Chondrocyte (in vitro differentiated cells): Measurements from ENCODE around the gene HMGCS2. TPM values are rescaled to one million over a fixed set of nuclear protein-coding genes. Genes with fewer than 3 reads are reported as not detected.
A peak's percentile ranks its signal among the peaks of the same experiment; 100 is the strongest.

Source experiments
- DNase-seq: peaks from one replicate; pipeline ENCODE4 v3.0.0; 2021; ENCODE audit warnings: mixed read lengths, low spot score
- H3K27ac Mint-ChIP-seq: one replicate; pipeline ENCODE4 v1.8.0; 2021; ENCODE audit warnings: mild to moderate bottlenecking, moderate library complexity, mixed read lengths; ENCODE audit not compliant: unreplicated experiment
- H3K27me3 Mint-ChIP-seq: 2 replicates; pipeline ENCODE4 v1.8.0; 2021; ENCODE audit warnings: low read depth, mixed read lengths
- H3K36me3 Mint-ChIP-seq: 2 replicates; pipeline ENCODE4 v1.8.0; 2021; ENCODE audit warnings: low read depth, mixed read lengths
- H3K4me1 Mint-ChIP-seq: 2 replicates; pipeline ENCODE4 v1.8.0; 2021; ENCODE audit warnings: low read depth, mild to moderate bottlenecking, mixed read lengths
- H3K4me3 Mint-ChIP-seq: one replicate; pipeline ENCODE4 v1.8.0; 2021; ENCODE audit warnings: mild to moderate bottlenecking, moderate library complexity, mixed read lengths; ENCODE audit not compliant: unreplicated experiment
- H3K9me3 Mint-ChIP-seq: 2 replicates; pipeline ENCODE4 v1.8.0; 2021; ENCODE audit warnings: low read depth, mixed read lengths
- total RNA-seq: library from RNA; stranded (reverse); gene quantifications from 3 replicates; pipeline ENCODE4 v1.2.1, GENCODE V29; 2021
- TF ChIP-seq, protein P1 (sequence below): fragments of 200-600 bp; sonication (generic); IDR thresholded peaks from 2 replicates; pipeline ENCODE4 v1.5.0; 2021; ENCODE audit warnings: antibody characterized with exemption, mild to moderate bottlenecking, moderate library complexity

Gene HMGCS2
- total RNA-seq, 1 donor from 2014 or later: not detected

DNA sequence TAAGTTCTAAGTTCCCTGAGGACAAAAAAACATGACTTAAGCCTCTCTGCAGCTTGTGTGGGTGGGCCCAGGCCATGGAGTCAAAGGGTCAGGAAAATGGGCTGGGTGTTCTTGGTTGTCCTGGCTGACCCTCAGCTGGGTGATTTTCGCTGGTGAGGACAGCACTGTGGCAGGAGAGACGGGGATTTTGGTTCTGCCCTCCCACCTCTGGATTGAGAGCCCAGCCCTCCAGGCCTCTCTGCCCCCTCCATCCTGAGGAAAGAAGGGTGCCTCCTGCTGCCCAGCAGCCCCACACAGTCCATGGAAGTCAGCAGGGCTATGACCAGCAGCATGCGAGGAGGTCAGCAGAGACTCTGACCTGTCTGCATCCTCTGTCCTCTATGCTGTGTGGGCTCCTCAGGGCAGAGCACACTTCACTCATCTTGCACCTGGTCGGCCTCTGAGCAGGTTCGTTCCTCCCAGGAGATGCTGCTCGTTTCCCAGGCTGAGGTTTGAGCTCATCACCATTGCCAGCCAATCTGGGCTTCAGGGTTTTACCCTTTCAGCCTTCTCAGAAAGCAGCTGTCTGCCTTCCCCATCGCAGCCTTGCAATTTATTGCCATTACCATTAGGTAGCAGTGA is 30.5 kb downstream of the HMGCS2 start:
- no peak for DNase-seq
- H3K36me3 Mint-ChIP-seq: peaks cover 46% of the 10 kb centered on the region
- TF ChIP-seq, protein P1, sequence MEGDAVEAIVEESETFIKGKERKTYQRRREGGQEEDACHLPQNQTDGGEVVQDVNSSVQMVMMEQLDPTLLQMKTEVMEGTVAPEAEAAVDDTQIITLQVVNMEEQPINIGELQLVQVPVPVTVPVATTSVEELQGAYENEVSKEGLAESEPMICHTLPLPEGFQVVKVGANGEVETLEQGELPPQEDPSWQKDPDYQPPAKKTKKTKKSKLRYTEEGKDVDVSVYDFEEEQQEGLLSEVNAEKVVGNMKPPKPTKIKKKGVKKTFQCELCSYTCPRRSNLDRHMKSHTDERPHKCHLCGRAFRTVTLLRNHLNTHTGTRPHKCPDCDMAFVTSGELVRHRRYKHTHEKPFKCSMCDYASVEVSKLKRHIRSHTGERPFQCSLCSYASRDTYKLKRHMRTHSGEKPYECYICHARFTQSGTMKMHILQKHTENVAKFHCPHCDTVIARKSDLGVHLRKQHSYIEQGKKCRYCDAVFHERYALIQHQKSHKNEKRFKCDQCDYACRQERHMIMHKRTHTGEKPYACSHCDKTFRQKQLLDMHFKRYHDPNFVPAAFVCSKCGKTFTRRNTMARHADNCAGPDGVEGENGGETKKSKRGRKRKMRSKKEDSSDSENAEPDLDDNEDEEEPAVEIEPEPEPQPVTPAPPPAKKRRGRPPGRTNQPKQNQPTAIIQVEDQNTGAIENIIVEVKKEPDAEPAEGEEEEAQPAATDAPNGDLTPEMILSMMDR: no peak
- H3K4me1 Mint-ChIP-seq: peaks cover 16% of the 10 kb centered on the region
- H3K4me3 Mint-ChIP-seq: no peak overlapping the region
- H3K9me3 Mint-ChIP-seq: no peaks in the 10 kb centered on the region
- no peaks in the 10 kb centered on the region for H3K27me3 Mint-ChIP-seq
- peak overlapping the region; percentile 14 for H3K27ac Mint-ChIP-seq

GRCh38 chr1:119737040-119737682 is 31.5 kb downstream of the HMGCS2 start:
- Mint-ChIP-seq H3K27ac (no peak overlapping the region), H3K4me3 (no peak overlapping the region), H3K36me3 (peaks cover 43% of the 10 kb centered on the region), H3K4me1 (peaks cover 12% of the 10 kb centered on the region), H3K9me3 (no peaks in the 10 kb centered on the region), H3K27me3 (no peaks in the 10 kb centered on the region)
- TF ChIP-seq, protein P1: no peak
- DNase-seq: no peak

DNA sequence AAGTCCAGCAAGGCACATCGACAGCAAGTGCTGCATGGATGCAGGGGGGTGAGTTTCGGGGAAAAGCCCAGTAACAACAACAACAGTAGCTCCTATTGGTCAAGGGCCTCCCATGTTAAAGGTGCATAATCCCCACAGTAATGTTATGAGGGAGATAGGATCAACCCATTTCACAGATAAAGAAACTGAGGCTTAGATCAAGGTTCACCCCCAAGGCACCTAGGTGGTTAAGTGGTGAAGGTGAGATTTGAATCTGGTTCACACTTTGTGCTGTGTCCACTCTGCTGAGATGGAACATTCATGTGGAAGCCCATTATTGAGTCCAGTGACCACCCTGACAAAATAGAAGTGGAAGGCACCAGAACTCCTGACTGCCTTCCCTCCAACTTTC is 32.1 kb downstream of the HMGCS2 start:
- peaks cover 41% of the 10 kb centered on the region for H3K36me3 Mint-ChIP-seq
- H3K27ac Mint-ChIP-seq: no peak overlapping the region
- no peaks in the 10 kb centered on the region for H3K9me3 Mint-ChIP-seq
- H3K27me3 Mint-ChIP-seq: no peaks in the 10 kb centered on the region
- no peak for DNase-seq
- H3K4me3 Mint-ChIP-seq: no peak overlapping the region
- TF ChIP-seq, protein P1: no peak
- H3K4me1 Mint-ChIP-seq: peaks cover 8% of the 10 kb centered on the region

DNA sequence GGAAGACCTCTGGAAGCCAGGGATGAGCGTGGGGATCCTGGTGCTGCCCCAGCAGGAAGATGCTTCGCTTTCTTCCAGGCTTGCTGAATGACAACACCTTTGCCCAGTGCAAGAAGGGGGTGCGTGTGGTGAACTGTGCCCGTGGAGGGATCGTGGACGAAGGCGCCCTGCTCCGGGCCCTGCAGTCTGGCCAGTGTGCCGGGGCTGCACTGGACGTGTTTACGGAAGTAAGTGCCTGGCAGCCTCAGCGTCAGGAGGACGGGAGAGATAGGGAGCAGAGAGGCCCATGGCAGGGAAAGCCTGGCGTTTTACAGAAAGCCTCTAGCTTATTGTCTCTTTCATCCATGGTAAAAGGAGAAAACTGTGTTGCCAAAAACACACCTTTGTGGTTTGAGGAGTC is 33.5 kb downstream of the HMGCS2 start:
- Mint-ChIP-seq H3K27ac (no peak overlapping the region), H3K27me3 (no peaks in the 10 kb centered on the region), H3K4me1 (peaks cover 3% of the 10 kb centered on the region), H3K9me3 (no peaks in the 10 kb centered on the region), H3K36me3 (peaks cover 45% of the 10 kb centered on the region), H3K4me3 (no peak overlapping the region)
- no peak for DNase-seq
- TF ChIP-seq, protein P1: no peak

DNA sequence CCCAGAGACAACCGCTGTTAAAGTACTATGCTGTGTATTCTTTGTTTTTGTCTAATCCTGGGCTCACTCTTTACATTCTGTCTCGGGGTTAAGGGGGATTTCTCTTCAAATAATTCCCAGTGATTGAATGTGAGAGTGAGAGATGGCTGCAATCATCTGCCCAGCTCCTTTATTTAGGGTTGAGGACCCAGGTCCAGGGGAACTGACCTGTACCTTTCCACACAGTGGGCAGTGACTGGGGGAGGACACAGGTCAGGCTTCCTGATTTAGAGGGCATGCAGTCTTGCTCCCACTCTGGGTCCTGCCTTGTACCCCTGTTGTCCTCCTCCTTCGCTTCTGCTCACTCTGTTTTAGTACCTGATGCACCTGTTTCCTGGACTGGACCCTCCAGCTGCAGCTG is 35.0 kb downstream of the HMGCS2 start:
- Mint-ChIP-seq H3K36me3 (peaks cover 56% of the 10 kb centered on the region), H3K27me3 (no peaks in the 10 kb centered on the region), H3K4me3 (no peak overlapping the region), H3K27ac (no peak overlapping the region), H3K4me1 (peaks cover 3% of the 10 kb centered on the region), H3K9me3 (no peaks in the 10 kb centered on the region)
- TF ChIP-seq, protein P1: no peak
- DNase-seq: no peak
